HG02884 (cell line): ENCODE results near the gene APOL1.
"Not testable (repeated sequence)": the region's sequence is repeated elsewhere in the genome, so short reads cannot be mapped to it uniquely, and the experiment has no call there.

ENCODE experiments used
- ATAC-seq: cut with Tn5 transposase; IDR thresholded peaks from one replicate; pipeline ENCODE4 v1.9.1; 2021; ENCODE audit warnings: mild to moderate bottlenecking, moderate library complexity; ENCODE audit not compliant: unreplicated experiment

APOL1 gene

GRCh38 chr22:36263886-36264664 is 11.1 kb downstream of the APOL1 start:
- ATAC-seq, result not testable (repeated sequence)

GRCh38 chr22:36267058-36267457 is 14.1 kb downstream of the APOL1 start:
- ATAC-seq, result no peak

- no peak for ATAC-seq
Observed at GRCh38 chr22:36267896-36268485, 15.1 kb downstream of the APOL1 start.

GRCh38 chr22:36271231-36271630 is 18.3 kb downstream of the APOL1 start:
- not testable (repeated sequence) for ATAC-seq

- ATAC-seq, result not testable (repeated sequence)
Observed at GRCh38 chr22:36271951-36272350, 19.0 kb downstream of the APOL1 start.

GRCh38 chr22:36274531-36274930 is 21.6 kb downstream of the APOL1 start:
- ATAC-seq, result no peak

GRCh38 chr22:36277482-36278291 is 24.8 kb downstream of the APOL1 start:
- ATAC-seq, result no peak

- ATAC-seq, result no peak
Observed at GRCh38 chr22:36279219-36279666, 26.3 kb downstream of the APOL1 start.

GRCh38 chr22:36280379-36280778 is 27.4 kb downstream of the APOL1 start:
- no peak for ATAC-seq

- no peak for ATAC-seq
Observed at GRCh38 chr22:36281781-36282327, 28.9 kb downstream of the APOL1 start.

- no peak for ATAC-seq
Observed at GRCh38 chr22:36282328-36282831, 29.4 kb downstream of the APOL1 start.

- no peak for ATAC-seq
Observed at GRCh38 chr22:36284171-36284571, 31.2 kb downstream of the APOL1 start.

GRCh38 chr22:36285017-36285416 is 32.1 kb downstream of the APOL1 start:
- ATAC-seq, result no peak

GRCh38 chr22:36285545-36285944 is 32.6 kb downstream of the APOL1 start:
- no peak for ATAC-seq

- ATAC-seq, result no peak
Observed at GRCh38 chr22:36286096-36286957, 33.4 kb downstream of the APOL1 start.

GRCh38 chr22:36287881-36288515 is 35.1 kb downstream of the APOL1 start:
- ATAC-seq, result no peak

- ATAC-seq, result no peak
Observed at GRCh38 chr22:36288571-36289405, 35.9 kb downstream of the APOL1 start.

GRCh38 chr22:36289406-36289870 is 36.5 kb downstream of the APOL1 start:
- ATAC-seq, result no peak

- ATAC-seq, result not testable (repeated sequence)
Observed at GRCh38 chr22:36289948-36290371, 37.0 kb downstream of the APOL1 start.
